HCT116 (cell line): ENCODE measurements around the gene TMEM271.

Experiments
- EZH2 ChIP-seq: fragments of 200-600 bp; sonication (generic); IDR thresholded peaks from 2 replicates; pipeline ENCODE4 v1.6.1; 2017; ENCODE audit warnings: antibody characterized with exemption, mixed run types
- JUND ChIP-seq: IDR thresholded peaks from 2 replicates; pipeline ENCODE4 v1.6.1; 2012
- POLR2A ChIP-seq: IDR thresholded peaks from 2 replicates; pipeline ENCODE4 v1.7.0; 2011; ENCODE audit warnings: borderline replicate concordance; ENCODE audit not compliant: insufficient read depth, insufficient read length; ENCODE audit errors: extremely low read depth
- POLR2AphosphoS5 ChIP-seq: IDR thresholded peaks from 2 replicates; pipeline ENCODE4 v1.6.1; 2011; ENCODE audit warnings: mild to moderate bottlenecking, low read depth, low read length, moderate library complexity
- RAD21 ChIP-seq: IDR thresholded peaks from 2 replicates; pipeline ENCODE4 v1.6.1; 2012; ENCODE audit warnings: low read depth, mild to moderate bottlenecking
- YY1 ChIP-seq: IDR thresholded peaks from 2 replicates; pipeline ENCODE4 v1.6.1; 2011; ENCODE audit warnings: low read length, low read depth, moderate library complexity, mild to moderate bottlenecking; ENCODE audit not compliant: insufficient replicate concordance; ENCODE audit errors: extremely low read depth
- TF ChIP-seq, protein P1 (sequence below), 3 experiments: fragments of 200-600 bp in 1 of 3; sonication (generic) in 1 of 3; IDR thresholded peaks in 2 of 3; conservative IDR thresholded peaks in 1 of 3; 2 replicates each; pipeline ENCODE4 v1.5.1; 2012 to 2017; ENCODE audit warnings: low read depth in 2 of 3, low read length in 2 of 3, antibody characterized with exemption in 1 of 3, borderline replicate concordance in 1 of 3, control low read depth in 1 of 3, mild to moderate bottlenecking in 1 of 3, mixed read lengths in 1 of 3, mixed run types in 1 of 3, moderate library complexity in 1 of 3; ENCODE audit not compliant: insufficient read depth in 1 of 3
- TF ChIP-seq, protein P2 (sequence below): IDR thresholded peaks from 2 replicates; pipeline ENCODE4 v1.6.1; 2012

DNA sequence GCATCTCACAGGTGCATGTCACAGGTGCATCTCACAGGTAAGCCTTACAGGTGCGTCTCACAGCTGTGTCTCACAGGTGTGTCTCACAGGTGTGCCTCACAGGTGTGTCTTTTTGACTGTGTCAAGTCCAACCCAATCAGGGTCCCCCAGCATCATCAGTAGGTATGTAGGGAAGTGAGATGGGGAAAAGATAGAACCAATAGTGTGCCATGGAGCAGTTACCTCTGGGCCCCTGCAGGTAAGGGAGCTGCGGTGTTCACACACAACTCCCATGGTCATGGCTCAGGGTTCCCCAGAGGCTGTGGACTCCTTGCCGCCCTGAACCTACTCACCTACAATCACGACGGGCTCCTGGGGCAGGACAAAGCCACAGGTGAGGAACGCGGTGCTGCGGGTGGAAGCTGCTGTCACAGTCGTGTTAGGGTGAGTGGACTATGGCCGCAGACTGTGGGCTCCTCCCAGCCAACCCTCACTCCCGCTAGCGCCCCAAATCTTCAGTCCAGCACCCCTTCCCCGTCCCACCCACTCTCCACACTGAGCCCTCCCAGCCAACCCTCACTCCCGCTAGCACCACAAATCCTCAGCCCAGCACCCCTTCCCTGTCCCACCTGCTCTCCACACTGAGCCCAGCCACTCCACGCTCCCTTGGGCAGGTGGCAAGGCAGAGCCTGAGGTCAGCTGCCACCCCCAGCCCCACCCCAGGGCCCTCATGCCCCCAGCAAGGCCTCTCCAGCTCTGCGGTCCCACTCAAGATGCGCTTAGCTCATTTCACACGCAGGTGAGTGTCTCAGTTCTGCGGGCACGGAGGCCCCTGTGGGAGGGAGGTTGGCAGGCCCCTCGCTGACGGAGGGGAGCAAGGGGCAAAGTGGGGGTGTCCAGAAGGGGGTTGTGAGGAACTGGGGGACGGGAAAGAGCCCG is 47.2 kb upstream of the TMEM271 start:
- TF ChIP-seq, protein P1, sequence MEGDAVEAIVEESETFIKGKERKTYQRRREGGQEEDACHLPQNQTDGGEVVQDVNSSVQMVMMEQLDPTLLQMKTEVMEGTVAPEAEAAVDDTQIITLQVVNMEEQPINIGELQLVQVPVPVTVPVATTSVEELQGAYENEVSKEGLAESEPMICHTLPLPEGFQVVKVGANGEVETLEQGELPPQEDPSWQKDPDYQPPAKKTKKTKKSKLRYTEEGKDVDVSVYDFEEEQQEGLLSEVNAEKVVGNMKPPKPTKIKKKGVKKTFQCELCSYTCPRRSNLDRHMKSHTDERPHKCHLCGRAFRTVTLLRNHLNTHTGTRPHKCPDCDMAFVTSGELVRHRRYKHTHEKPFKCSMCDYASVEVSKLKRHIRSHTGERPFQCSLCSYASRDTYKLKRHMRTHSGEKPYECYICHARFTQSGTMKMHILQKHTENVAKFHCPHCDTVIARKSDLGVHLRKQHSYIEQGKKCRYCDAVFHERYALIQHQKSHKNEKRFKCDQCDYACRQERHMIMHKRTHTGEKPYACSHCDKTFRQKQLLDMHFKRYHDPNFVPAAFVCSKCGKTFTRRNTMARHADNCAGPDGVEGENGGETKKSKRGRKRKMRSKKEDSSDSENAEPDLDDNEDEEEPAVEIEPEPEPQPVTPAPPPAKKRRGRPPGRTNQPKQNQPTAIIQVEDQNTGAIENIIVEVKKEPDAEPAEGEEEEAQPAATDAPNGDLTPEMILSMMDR (IDR thresholded peaks at IDR 0.05 in 2 of 3, conservative IDR thresholded peaks at IDR 0.05 in 1 of 3; ENCODE audit: borderline replicate concordance in 1 of 3, insufficient read depth in 1 of 3, low read depth in 2 of 3, low read length in 2 of 3): no peak
- TF ChIP-seq POLR2A (no peak), JUND (no peak), EZH2 (no peak), POLR2AphosphoS5 (no peak), RAD21 (no peak), YY1 (no peak)
- TF ChIP-seq, protein P2, sequence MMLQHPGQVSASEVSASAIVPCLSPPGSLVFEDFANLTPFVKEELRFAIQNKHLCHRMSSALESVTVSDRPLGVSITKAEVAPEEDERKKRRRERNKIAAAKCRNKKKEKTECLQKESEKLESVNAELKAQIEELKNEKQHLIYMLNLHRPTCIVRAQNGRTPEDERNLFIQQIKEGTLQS: no peak
